GM12872 (cell line): ENCODE data around the gene SART3.

Source experiments
- CTCF ChIP-seq: IDR thresholded peaks from 3 replicates; pipeline ENCODE4 v1.5.1; 2011; ENCODE audit warnings: low read depth, mild to moderate bottlenecking, low read length, moderate library complexity; ENCODE audit not compliant: insufficient read depth

SART3 gene

GRCh38 chr12:108478611-108479206 is 82.3 kb downstream of the SART3 start:
- no peak for TF ChIP-seq CTCF

GRCh38 chr12:108477881-108478259 is 83.1 kb downstream of the SART3 start:
- TF ChIP-seq CTCF: no peak

DNA sequence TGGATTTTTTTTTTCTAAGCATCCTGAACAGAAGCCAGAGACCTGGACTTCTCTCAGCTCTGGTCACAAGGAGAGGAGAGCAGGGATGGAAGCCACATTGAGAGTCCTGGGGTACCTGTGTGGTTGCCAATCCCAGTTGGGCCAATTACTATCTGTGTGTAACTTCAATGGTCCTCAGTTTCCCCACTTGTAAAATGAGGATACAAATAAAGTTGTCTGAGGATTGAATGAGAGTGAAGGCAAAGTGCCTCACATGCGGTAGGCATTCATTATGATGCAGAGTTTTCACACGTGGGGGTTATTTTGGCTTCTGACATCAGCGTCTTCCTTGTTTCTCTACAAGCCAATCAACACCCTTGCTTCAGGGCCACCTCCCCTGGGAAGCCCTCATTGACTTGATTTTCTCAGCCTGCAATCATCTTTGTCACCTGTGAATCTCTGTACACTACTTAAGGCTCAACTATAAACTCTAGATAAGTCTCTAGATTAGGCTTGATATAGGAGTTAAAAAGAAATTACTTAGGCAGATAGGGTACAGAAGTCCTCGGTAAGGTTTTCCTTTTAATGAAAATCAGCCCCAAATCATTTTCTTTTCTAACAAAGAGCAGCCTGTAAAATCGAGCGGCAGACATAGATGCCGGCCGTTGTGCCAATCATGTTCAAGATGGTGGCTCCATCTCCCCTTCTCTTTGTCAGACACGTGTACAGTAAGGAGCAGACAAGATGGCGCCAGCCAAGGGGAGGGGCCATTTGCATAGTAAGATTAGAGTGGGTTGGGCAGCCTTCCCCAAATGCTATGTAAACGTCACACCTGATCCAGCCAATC is 83.7 kb downstream of the SART3 start:
- no peak for TF ChIP-seq CTCF

- TF ChIP-seq CTCF: no peak
These were observed 85.6 kb downstream of the SART3 start for GRCh38 chr12:108475396-108475795.

DNA sequence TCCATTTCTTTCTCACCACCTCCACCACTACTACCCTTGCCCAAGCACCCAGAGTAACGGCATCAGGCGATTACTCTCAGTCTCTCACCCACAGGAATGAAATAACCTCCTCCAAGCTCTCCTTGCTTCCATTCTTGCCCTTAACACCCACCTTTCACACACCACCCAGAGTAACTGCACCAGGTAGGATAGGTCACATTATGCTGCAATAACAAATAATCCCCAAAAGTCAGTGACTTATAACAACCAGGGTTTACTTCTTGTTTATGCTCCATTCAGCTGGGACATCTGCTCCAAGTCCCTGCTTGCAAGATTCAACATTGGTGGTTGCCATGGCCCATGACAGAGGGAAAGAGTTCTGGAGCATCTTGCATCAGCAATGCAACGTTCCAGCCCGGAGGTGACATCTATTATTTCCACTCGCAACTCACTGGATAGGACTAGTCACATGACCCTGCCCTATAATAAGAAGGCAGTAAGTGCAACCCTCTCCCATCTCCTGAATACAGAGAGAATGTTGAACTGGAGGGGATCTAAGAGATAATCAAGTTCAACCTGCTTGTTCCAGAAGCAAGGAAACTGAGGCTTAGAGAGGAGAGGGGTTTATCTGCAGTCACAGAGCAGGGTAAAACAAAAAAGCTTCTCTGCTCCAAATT is 87.4 kb downstream of the SART3 start:
- TF ChIP-seq CTCF: no peak
